Epidermal melanocyte (primary cell): Measurements from ENCODE around the gene CTSA.
"Not testable (repeated sequence)": the region's sequence is repeated elsewhere in the genome, so short reads cannot be mapped to it uniquely, and the experiment has no call there.

ENCODE experiments used
- DNase-seq: peaks from one replicate; pipeline ENCODE4 v3.0.0; 2011; ENCODE audit warnings: low spot score; ENCODE audit not compliant: insufficient read length

The CTSA gene

GRCh38 chr20:45917790-45918141, 26.6 kb downstream of the CTSA start:
- no peak for DNase-seq

GRCh38 chr20:45918182-45918737, 27.1 kb downstream of the CTSA start:
- DNase-seq: no peak

GRCh38 chr20:45918779-45919537, 27.8 kb downstream of the CTSA start:
- DNase-seq: no peak

- DNase-seq: no peak
These were observed 28.6 kb downstream of the CTSA start for GRCh38 chr20:45919542-45920399.

GRCh38 chr20:45920462-45921336, 29.6 kb downstream of the CTSA start:
- no peak for DNase-seq

- DNase-seq: no peak
These were observed 30.4 kb downstream of the CTSA start for GRCh38 chr20:45921337-45922189.

DNA sequence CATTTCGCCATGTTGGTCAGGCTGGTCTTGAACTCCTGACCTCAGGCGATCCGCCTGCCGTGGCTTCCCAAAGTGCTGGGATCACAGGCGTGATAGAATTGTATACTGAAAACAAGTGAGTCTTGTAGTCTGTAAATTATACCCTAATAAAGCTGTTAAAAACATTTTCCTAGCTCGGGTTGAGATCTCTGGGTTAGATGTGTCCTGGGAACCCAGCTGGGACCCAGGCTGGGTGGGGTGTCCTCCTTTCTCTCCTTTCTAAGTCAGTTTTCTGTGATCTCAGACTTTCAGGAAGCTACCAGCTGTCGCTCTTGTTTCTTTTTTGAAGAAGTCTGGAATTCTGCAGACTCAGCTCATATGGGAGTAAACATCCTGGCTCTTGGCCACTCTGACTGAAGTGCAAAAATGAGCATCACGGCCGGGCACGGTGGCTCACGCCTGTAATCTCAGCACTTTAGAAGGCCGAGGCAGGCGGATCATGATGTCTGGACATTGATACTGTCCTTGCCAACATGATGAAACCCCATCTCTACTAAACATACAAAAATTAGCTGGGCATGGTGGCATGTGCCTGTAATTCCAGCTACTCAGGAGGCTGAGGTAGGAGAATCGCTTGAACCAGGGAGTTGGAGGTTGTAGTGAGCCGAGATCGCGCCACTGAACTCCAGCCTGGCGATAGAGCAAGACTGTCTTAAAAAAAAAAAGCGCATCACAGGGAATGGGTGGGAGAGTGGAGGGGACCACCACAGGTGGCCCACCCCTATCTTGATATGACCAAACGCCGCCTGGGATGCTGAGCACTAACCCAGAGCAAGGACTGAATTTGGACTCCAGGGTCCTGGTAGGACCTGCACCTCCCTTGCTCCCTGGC, 33.5 kb downstream of the CTSA start:
- DNase-seq: peak; percentile 36

- no peak for DNase-seq
These were observed 34.8 kb downstream of the CTSA start for GRCh38 chr20:45925821-45926506.

DNA sequence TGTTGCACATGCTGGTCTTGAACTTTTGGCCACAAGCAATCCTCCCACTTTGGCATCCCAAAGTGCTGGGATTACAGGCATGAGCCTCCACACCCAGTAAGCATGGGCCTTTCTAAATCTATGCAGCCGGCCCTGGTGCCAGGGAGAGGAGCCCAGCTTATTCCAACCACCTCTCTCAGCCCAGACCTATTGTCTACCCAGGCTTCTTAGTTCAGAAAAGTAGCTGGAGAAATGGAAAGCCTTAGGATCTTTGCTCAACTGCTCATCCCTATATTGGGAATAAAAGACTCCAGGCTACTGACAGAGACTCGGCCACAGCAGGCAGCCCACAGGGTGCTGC, 35.6 kb downstream of the CTSA start:
- DNase-seq: no peak

DNA sequence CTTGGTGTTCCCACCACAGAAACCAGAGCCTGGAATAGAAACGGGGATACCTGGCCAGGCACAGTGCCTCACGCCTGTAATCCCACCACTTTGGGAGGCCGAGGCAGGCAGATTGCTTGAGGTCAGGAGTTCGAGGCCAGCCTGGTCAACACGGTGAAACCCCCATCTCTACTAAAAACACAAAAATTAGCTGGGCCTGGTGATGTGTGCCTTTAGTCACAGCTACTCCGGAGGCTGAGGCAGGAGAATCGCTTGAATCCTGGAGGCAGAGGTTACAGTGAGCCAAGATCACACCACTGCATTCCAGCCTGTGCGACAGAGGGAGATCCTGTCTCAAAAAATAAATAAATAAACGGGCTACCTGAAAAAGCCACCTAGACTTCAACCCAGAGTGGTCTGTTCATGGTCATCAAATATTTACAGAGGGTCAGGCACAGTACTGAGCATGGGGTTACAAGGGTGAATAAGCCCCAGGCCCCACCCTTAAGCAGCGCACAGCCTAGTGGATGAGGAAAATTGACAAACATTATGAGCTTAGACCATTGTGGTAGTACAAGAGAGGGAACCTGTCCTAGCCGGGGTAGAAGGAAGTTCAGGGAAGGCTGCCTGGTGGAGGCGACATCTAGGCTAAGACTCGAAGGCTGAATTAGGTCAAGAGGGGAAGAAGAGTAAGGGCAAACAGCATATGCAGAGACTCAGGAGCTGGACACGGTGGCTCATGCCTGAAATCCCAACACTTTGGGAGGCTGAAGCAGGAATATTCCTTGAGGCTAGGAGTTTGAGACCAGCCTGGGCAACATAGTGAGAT, 36.1 kb downstream of the CTSA start:
- DNase-seq: no peak

DNA sequence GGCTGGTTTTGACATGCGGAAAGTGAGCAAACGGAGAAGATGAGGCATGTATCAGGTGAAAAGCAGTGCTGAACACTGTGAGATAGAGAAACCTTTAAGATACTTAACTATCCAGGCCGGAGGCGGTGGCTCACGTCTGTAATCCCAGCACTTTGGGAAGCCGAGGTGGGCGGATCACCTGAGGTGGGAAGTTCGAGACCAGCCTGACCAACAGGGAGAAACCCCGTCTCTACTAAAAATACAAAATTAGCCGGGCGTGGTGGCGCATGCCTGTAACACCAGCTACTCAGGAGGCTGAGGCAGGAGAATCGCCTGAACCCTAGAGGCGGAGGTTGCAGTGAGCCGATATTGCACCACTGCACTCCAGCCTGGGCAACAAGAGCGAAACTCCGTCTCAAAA, 40.5 kb downstream of the CTSA start:
- DNase-seq: not testable (repeated sequence)

- DNase-seq: peak; percentile 69
These were observed 42.3 kb downstream of the CTSA start for GRCh38 chr20:45933266-45934045.

GRCh38 chr20:45934046-45934585, 43.0 kb downstream of the CTSA start:
- no peak for DNase-seq

GRCh38 chr20:45934586-45935415, 43.7 kb downstream of the CTSA start, which contains the start of gene PCIF1:
PCIF1 (plus strand) TSS chr20:45934683; CDS start chr20:45939000, 4,317 bp downstream.
- peak; percentile 100 for DNase-seq

GRCh38 chr20:45935416-45936046, 44.4 kb downstream of the CTSA start:
- no peak for DNase-seq

DNA sequence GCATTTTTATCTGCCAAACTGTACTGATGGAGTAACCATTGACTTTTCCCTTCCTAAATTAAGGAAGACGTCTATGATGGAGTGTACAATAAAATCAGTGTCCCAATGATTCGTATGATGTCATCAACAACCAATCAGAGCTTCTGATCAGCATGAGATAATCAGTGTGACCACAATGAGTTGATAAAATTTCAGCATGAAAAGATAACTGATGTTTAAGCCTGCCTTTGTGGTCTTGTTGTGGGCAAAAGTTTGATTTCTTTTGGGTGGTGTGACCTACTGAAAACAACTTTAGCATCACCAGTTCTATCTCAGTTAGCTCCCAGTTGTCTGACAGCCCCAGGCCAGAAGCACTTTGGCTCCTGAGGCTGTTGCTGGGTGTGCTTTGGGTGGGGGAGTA, 46.6 kb downstream of the CTSA start:
- no peak for DNase-seq
